ENCODE results near the gene KRTAP5-9.
"Not testable (repeated sequence)": the region's sequence is repeated elsewhere in the genome, so short reads cannot be mapped to it uniquely, and the experiment has no call there.

GRCh38 chr11:71582969-71583368, 34.7 kb downstream of the KRTAP5-9 start:
- TF ChIP-seq SMC3 (IDR thresholded peaks at IDR 0.05); RAD21 (conservative IDR thresholded peaks at IDR 0.05 in 1 of 2, IDR thresholded peaks at IDR 0.05 in 1 of 2); MYC (IDR thresholded peaks at IDR 0.05; ENCODE audit: borderline replicate concordance, low read length); RFX5 (IDR thresholded peaks at IDR 0.05); MAZ (IDR thresholded peaks at IDR 0.05; ENCODE audit: borderline replicate concordance, low read depth, low read length); POLR2A (IDR thresholded peaks at IDR 0.05; ENCODE audit: low read length); EP300 (IDR thresholded peaks at IDR 0.05); JUNB (IDR thresholded peaks at IDR 0.05); POLR2AphosphoS2 (conservative IDR thresholded peaks at IDR 0.05; ENCODE audit: low read length): not testable (repeated sequence)
- TF ChIP-seq, protein P1, sequence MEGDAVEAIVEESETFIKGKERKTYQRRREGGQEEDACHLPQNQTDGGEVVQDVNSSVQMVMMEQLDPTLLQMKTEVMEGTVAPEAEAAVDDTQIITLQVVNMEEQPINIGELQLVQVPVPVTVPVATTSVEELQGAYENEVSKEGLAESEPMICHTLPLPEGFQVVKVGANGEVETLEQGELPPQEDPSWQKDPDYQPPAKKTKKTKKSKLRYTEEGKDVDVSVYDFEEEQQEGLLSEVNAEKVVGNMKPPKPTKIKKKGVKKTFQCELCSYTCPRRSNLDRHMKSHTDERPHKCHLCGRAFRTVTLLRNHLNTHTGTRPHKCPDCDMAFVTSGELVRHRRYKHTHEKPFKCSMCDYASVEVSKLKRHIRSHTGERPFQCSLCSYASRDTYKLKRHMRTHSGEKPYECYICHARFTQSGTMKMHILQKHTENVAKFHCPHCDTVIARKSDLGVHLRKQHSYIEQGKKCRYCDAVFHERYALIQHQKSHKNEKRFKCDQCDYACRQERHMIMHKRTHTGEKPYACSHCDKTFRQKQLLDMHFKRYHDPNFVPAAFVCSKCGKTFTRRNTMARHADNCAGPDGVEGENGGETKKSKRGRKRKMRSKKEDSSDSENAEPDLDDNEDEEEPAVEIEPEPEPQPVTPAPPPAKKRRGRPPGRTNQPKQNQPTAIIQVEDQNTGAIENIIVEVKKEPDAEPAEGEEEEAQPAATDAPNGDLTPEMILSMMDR (IDR thresholded peaks at IDR 0.05) = not testable (repeated sequence)
- TF ChIP-seq, protein P2, sequence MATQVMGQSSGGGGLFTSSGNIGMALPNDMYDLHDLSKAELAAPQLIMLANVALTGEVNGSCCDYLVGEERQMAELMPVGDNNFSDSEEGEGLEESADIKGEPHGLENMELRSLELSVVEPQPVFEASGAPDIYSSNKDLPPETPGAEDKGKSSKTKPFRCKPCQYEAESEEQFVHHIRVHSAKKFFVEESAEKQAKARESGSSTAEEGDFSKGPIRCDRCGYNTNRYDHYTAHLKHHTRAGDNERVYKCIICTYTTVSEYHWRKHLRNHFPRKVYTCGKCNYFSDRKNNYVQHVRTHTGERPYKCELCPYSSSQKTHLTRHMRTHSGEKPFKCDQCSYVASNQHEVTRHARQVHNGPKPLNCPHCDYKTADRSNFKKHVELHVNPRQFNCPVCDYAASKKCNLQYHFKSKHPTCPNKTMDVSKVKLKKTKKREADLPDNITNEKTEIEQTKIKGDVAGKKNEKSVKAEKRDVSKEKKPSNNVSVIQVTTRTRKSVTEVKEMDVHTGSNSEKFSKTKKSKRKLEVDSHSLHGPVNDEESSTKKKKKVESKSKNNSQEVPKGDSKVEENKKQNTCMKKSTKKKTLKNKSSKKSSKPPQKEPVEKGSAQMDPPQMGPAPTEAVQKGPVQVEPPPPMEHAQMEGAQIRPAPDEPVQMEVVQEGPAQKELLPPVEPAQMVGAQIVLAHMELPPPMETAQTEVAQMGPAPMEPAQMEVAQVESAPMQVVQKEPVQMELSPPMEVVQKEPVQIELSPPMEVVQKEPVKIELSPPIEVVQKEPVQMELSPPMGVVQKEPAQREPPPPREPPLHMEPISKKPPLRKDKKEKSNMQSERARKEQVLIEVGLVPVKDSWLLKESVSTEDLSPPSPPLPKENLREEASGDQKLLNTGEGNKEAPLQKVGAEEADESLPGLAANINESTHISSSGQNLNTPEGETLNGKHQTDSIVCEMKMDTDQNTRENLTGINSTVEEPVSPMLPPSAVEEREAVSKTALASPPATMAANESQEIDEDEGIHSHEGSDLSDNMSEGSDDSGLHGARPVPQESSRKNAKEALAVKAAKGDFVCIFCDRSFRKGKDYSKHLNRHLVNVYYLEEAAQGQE (IDR thresholded peaks at IDR 0.05) = not testable (repeated sequence)
- TF ChIP-seq, protein P3, sequence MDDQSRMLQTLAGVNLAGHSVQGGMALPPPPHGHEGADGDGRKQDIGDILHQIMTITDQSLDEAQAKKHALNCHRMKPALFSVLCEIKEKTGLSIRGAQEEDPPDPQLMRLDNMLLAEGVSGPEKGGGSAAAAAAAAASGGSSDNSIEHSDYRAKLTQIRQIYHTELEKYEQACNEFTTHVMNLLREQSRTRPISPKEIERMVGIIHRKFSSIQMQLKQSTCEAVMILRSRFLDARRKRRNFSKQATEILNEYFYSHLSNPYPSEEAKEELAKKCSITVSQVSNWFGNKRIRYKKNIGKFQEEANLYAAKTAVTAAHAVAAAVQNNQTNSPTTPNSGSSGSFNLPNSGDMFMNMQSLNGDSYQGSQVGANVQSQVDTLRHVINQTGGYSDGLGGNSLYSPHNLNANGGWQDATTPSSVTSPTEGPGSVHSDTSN (IDR thresholded peaks at IDR 0.05) = not testable (repeated sequence)
- TF ChIP-seq, protein P4, sequence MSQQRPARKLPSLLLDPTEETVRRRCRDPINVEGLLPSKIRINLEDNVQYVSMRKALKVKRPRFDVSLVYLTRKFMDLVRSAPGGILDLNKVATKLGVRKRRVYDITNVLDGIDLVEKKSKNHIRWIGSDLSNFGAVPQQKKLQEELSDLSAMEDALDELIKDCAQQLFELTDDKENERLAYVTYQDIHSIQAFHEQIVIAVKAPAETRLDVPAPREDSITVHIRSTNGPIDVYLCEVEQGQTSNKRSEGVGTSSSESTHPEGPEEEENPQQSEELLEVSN (IDR thresholded peaks at IDR 0.05; ENCODE audit: borderline replicate concordance, low read depth) = not testable (repeated sequence)
